HFF-Myc (cell line): ENCODE measurements around the gene RIPPLY1.
A peak's percentile ranks its signal among the peaks of the same experiment; 100 is the strongest.

Experiments used
- DNase-seq: peaks from one replicate; pipeline ENCODE4 v3.0.0-alpha.2; 2011; ENCODE audit warnings: low read depth; ENCODE audit errors: extremely low read depth
- H3K4me3 ChIP-seq: replicated peaks from 2 replicates; pipeline ENCODE4 v1.5.1; 2011; ENCODE audit warnings: low read depth, mild to moderate bottlenecking, control low read depth, low read length
- CTCF ChIP-seq: IDR thresholded peaks from 2 replicates; pipeline ENCODE4 v1.5.1; 2012; ENCODE audit warnings: mild to moderate bottlenecking, low read depth, low read length, control low read depth; ENCODE audit errors: missing control alignments

Gene RIPPLY1

GRCh38 chrX:106902684-106903083 lies 457 bp downstream of the RIPPLY1 start:
- no peak for TF ChIP-seq CTCF
- H3K4me3 ChIP-seq, result no peak overlapping the region
- DNase-seq, result no peak

GRCh38 chrX:106901781-106902219 lies 1.3 kb downstream of the RIPPLY1 start:
- DNase-seq, result no peak
- TF ChIP-seq CTCF, result no peak
- no peak overlapping the region for H3K4me3 ChIP-seq

GRCh38 chrX:106901341-106901740 lies 1.8 kb downstream of the RIPPLY1 start:
- H3K4me3 ChIP-seq, result no peak overlapping the region
- no peak for DNase-seq
- no peak for TF ChIP-seq CTCF

GRCh38 chrX:106899841-106900240 lies 3.3 kb downstream of the RIPPLY1 start:
- no peak for DNase-seq
- TF ChIP-seq CTCF, result no peak
- H3K4me3 ChIP-seq, result no peak overlapping the region

DNA sequence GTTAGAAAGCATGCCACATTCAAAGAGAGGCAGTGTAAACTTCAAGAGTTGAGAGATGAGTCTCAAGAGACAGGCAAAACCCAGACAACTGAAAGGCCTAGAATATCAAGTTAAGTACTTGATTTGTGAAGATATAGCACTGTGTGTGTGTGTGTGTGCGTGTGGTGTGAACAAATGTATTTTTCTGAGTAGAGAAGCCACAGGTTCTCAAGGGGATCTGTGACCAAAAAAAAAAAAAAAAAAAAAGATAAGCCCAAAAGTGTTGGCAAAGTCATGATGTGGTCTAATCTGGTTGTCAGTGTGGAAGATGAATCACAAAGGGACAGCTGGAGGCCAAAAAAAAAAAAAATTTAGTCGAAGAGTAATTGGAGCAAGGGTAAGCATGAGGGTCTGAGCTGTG lies 3.9 kb downstream of the RIPPLY1 start:
- TF ChIP-seq CTCF, result no peak
- no peak overlapping the region for H3K4me3 ChIP-seq
- no peak for DNase-seq

DNA sequence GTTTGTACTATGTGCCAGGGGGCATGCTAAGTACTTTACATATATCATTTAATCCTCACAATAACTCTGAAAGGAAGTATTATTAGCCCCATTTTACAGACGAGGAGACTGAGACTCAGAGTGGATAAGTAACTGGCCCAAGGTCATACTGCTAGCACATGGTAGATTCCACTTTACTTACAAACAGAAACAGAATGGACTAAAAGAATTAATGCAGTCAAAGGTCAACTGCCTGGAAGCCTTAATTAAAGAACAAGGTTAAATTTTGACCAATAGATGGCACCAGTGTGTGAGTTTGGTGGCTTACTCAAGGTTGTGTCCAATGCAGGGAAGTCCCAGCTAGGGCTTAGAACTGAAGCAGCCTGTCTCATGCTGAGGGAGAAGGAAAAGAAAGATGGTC lies 4.7 kb downstream of the RIPPLY1 start:
- peak; percentile 24 for DNase-seq
- peak; percentile 29 for TF ChIP-seq CTCF
- no peak overlapping the region for H3K4me3 ChIP-seq

GRCh38 chrX:106897259-106897658 lies 5.9 kb downstream of the RIPPLY1 start:
- no peak for TF ChIP-seq CTCF
- peak; percentile 6 for DNase-seq
- H3K4me3 ChIP-seq, result no peak overlapping the region
